ENCODE results near the gene OBSCN.

- TF ChIP-seq SMC3 (IDR thresholded peaks at IDR 0.05; ENCODE audit: borderline replicate concordance, low read length) (no peak), CTCF (IDR thresholded peaks at IDR 0.05 in 2 of 3, conservative IDR thresholded peaks at IDR 0.05 in 1 of 3; ENCODE audit: control insufficient read depth in 2 of 3, extremely low read depth in 1 of 3, insufficient read depth in 1 of 3, low read depth in 3 of 3, low read length in 3 of 3) (no peak), NRF1 (conservative IDR thresholded peaks at IDR 0.05; ENCODE audit: low read depth, low read length) (no peak), RBBP5 (conservative IDR thresholded peaks at IDR 0.05) (no peak), RAD51 (IDR thresholded peaks at IDR 0.05) (no peak), TBL1XR1 (IDR thresholded peaks at IDR 0.05; ENCODE audit: low read depth, low read length) (no peak), KLF5 (IDR thresholded peaks at IDR 0.05; ENCODE audit: partially characterized antibody) (no peak), E2F4 (IDR thresholded peaks at IDR 0.05; ENCODE audit: low read depth, low read length) (no peak), JUNB (IDR thresholded peaks at IDR 0.05) (no peak), BMI1 (IDR thresholded peaks at IDR 0.05; ENCODE audit: borderline replicate concordance) (no peak), MYB (IDR thresholded peaks at IDR 0.05; ENCODE audit: borderline replicate concordance, low read depth, low read length) (no peak)
- TF ChIP-seq, protein P1, sequence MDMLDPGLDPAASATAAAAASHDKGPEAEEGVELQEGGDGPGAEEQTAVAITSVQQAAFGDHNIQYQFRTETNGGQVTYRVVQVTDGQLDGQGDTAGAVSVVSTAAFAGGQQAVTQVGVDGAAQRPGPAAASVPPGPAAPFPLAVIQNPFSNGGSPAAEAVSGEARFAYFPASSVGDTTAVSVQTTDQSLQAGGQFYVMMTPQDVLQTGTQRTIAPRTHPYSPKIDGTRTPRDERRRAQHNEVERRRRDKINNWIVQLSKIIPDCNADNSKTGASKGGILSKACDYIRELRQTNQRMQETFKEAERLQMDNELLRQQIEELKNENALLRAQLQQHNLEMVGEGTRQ (IDR thresholded peaks at IDR 0.05; ENCODE audit: borderline replicate concordance, low read depth, low read length): no peak
- TF ChIP-seq, protein P2, sequence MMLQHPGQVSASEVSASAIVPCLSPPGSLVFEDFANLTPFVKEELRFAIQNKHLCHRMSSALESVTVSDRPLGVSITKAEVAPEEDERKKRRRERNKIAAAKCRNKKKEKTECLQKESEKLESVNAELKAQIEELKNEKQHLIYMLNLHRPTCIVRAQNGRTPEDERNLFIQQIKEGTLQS (IDR thresholded peaks at IDR 0.05; ENCODE audit: borderline replicate concordance, extremely low read depth, low read depth, low read length): no peak
- TF ChIP-seq, protein P3, sequence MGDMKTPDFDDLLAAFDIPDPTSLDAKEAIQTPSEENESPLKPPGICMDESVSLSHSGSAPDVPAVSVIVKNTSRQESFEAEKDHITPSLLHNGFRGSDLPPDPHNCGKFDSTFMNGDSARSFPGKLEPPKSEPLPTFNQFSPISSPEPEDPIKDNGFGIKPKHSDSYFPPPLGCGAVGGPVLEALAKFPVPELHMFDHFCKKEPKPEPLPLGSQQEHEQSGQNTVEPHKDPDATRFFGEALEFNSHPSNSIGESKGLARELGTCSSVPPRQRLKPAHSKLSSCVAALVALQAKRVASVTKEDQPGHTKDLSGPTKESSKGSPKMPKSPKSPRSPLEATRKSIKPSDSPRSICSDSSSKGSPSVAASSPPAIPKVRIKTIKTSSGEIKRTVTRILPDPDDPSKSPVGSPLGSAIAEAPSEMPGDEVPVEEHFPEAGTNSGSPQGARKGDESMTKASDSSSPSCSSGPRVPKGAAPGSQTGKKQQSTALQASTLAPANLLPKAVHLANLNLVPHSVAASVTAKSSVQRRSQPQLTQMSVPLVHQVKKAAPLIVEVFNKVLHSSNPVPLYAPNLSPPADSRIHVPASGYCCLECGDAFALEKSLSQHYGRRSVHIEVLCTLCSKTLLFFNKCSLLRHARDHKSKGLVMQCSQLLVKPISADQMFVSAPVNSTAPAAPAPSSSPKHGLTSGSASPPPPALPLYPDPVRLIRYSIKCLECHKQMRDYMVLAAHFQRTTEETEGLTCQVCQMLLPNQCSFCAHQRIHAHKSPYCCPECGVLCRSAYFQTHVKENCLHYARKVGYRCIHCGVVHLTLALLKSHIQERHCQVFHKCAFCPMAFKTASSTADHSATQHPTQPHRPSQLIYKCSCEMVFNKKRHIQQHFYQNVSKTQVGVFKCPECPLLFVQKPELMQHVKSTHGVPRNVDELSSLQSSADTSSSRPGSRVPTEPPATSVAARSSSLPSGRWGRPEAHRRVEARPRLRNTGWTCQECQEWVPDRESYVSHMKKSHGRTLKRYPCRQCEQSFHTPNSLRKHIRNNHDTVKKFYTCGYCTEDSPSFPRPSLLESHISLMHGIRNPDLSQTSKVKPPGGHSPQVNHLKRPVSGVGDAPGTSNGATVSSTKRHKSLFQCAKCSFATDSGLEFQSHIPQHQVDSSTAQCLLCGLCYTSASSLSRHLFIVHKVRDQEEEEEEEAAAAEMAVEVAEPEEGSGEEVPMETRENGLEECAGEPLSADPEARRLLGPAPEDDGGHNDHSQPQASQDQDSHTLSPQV (IDR thresholded peaks at IDR 0.05): no peak
Measured at GRCh38 chr1:228268881-228269265, 61.0 kb downstream of the OBSCN start.
